AG10803 (cell line): ENCODE measurements around the gene LRPAP1.

Experiments
- DNase-seq: peaks from one replicate; pipeline ENCODE4 v3.0.0; 2010; ENCODE audit warnings: low read depth
- H3K4me3 ChIP-seq: 2 replicates; pipeline ENCODE4 v1.5.1; 2011; ENCODE audit warnings: mild to moderate bottlenecking, low read length, control low read depth
- CTCF ChIP-seq: conservative IDR thresholded peaks from 2 replicates; pipeline ENCODE4 v1.5.1; 2011; ENCODE audit warnings: mild to moderate bottlenecking, low read length, control low read depth, inconsistent platforms

The LRPAP1 gene

GRCh38 chr4:3485886-3486540, 46.2 kb downstream of the LRPAP1 start:
- H3K4me3 ChIP-seq = no peak overlapping the region
- TF ChIP-seq CTCF = no peak
- DNase-seq = no peak

- DNase-seq = no peak
- TF ChIP-seq CTCF = no peak
- no peak overlapping the region for H3K4me3 ChIP-seq
Measured at GRCh38 chr4:3485011-3485791, 47.0 kb downstream of the LRPAP1 start.

- H3K4me3 ChIP-seq = no peak overlapping the region
- DNase-seq = no peak
- TF ChIP-seq CTCF = no peak
Measured at GRCh38 chr4:3484057-3484973, 47.9 kb downstream of the LRPAP1 start.

- no peak overlapping the region for H3K4me3 ChIP-seq
- no peak for TF ChIP-seq CTCF
- DNase-seq = peak; percentile 42
Measured at GRCh38 chr4:3483471-3483921, 48.7 kb downstream of the LRPAP1 start.

- no peak for TF ChIP-seq CTCF
- DNase-seq = no peak
- H3K4me3 ChIP-seq = no peak overlapping the region
Measured at GRCh38 chr4:3482707-3483106, 49.5 kb downstream of the LRPAP1 start.

GRCh38 chr4:3481783-3482393, 50.3 kb downstream of the LRPAP1 start:
- DNase-seq = no peak
- no peak for TF ChIP-seq CTCF
- H3K4me3 ChIP-seq = no peak overlapping the region
